ENCODE results near the gene CCR9.

The CCR9 gene

GRCh38 chr3:45905755-45906154 is 19.4 kb downstream of the CCR9 start:
- no peak for TF ChIP-seq TAF1 (IDR thresholded peaks at IDR 0.05; ENCODE audit: low read depth, low read length)
- TF ChIP-seq PAX5 (IDR thresholded peaks at IDR 0.05; ENCODE audit: insufficient read depth, low read length, severe bottlenecking): no peak
- no peak for TF ChIP-seq POLR2AphosphoS5 (IDR thresholded peaks at IDR 0.05; ENCODE audit: low read depth, low read length)
- TF ChIP-seq SPI1 (IDR thresholded peaks at IDR 0.05; ENCODE audit: low read depth, low read length): no peak
- TF ChIP-seq POLR2A (IDR thresholded peaks at IDR 0.05; ENCODE audit: low read depth, low read length): no peak
- TF ChIP-seq POU2F2 (IDR thresholded peaks at IDR 0.05; ENCODE audit: low read depth, low read length): 0 out of 2 replicates have a peak, but pooled peaks have one; percentile 10
- FAIRE-seq (no peak), DNase-seq (ENCODE audit: insufficient read length, low spot score) (no peak)

- DNase-seq (ENCODE audit: insufficient read length, low spot score) (no peak), FAIRE-seq (no peak)
- TF ChIP-seq POU2F2 (IDR thresholded peaks at IDR 0.05; ENCODE audit: low read depth, low read length) (no peak), SPI1 (IDR thresholded peaks at IDR 0.05; ENCODE audit: low read depth, low read length) (no peak), TAF1 (IDR thresholded peaks at IDR 0.05; ENCODE audit: low read depth, low read length) (no peak), POLR2A (IDR thresholded peaks at IDR 0.05; ENCODE audit: low read depth, low read length) (no peak), POLR2AphosphoS5 (IDR thresholded peaks at IDR 0.05; ENCODE audit: low read depth, low read length) (no peak), PAX5 (IDR thresholded peaks at IDR 0.05; ENCODE audit: insufficient read depth, low read length, severe bottlenecking) (no peak)
These were observed 20.5 kb downstream of the CCR9 start for GRCh38 chr3:45906681-45907407.

DNA sequence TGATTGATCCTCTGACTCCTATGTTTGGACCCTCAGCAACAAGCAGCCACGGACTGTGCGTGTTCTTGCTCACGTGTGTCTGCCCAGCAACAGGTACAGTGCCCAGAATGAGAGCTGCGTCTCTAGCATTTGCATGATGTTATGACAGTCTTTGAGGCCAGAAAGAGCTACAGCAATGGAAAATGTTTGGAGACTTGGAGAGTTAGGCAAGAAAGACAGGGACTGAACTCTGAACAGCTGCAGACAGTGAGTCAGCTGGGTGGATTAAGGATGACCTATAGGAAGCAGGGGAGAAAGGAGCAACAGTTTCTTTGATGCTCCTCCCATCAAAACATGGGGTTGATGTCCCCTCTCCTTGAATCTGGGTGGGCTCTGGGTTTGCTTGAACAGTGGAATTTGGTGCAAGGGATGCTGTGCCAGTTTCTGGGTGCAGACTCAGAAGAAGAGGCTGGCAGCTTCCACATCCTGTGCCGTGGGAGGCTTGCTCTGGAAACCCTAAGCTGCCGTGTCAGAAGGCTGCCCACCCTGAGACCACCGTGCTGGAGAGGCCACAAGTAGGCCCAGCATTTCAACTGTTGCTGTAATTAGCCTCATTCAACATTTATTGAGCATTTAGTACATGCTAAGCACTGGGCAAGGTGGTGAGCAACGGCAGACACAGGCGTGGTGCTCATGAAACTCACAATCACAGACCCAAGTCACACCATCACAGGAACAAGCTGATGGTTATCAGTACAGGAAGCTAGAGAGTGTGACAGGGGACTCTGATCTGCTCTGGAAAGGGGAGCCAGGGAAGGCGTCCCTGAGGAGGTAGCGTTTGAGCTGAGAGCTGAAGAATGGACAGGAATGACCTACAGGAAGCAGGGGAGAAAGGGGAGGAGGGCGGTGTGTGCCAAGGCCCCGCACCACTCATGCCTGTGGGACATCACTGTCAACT is 21.7 kb downstream of the CCR9 start:
- FAIRE-seq (no peak), DNase-seq (ENCODE audit: insufficient read length, low spot score) (no peak)
- TF ChIP-seq SPI1 (IDR thresholded peaks at IDR 0.05; ENCODE audit: low read depth, low read length): no peak
- TF ChIP-seq PAX5 (IDR thresholded peaks at IDR 0.05; ENCODE audit: insufficient read depth, low read length, severe bottlenecking): no peak
- TF ChIP-seq POU2F2 (IDR thresholded peaks at IDR 0.05; ENCODE audit: low read depth, low read length): no peak
- no peak for TF ChIP-seq POLR2AphosphoS5 (IDR thresholded peaks at IDR 0.05; ENCODE audit: low read depth, low read length)
- no peak for TF ChIP-seq TAF1 (IDR thresholded peaks at IDR 0.05; ENCODE audit: low read depth, low read length)
- no peak for TF ChIP-seq POLR2A (IDR thresholded peaks at IDR 0.05; ENCODE audit: low read depth, low read length)

DNA sequence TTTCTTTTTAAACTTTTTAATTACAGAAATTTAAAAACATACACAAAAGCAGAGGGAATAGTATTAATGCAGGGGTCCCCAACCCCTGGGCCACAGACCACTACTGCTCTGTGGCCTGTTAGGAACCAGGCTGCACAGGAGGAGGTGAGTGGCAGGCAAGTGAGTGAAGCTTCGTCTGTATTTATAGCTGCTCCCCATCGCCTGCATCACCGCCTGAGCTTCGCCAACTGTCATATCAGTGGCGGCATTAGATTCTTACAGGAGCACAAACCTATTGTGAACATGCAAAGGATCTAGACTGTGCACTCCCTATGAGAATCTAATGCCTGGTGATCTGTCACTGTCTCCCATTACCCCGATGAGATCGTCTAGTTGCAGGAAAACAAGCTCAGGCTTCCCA is 22.4 kb downstream of the CCR9 start:
- TF ChIP-seq POLR2AphosphoS5 (IDR thresholded peaks at IDR 0.05; ENCODE audit: low read depth, low read length) (no peak), POLR2A (IDR thresholded peaks at IDR 0.05; ENCODE audit: low read depth, low read length) (no peak), PAX5 (IDR thresholded peaks at IDR 0.05; ENCODE audit: insufficient read depth, low read length, severe bottlenecking) (no peak), SPI1 (IDR thresholded peaks at IDR 0.05; ENCODE audit: low read depth, low read length) (no peak), POU2F2 (IDR thresholded peaks at IDR 0.05; ENCODE audit: low read depth, low read length) (no peak), TAF1 (IDR thresholded peaks at IDR 0.05; ENCODE audit: low read depth, low read length) (no peak)
- DNase-seq (ENCODE audit: insufficient read length, low spot score) (no peak), FAIRE-seq (no peak)

DNA sequence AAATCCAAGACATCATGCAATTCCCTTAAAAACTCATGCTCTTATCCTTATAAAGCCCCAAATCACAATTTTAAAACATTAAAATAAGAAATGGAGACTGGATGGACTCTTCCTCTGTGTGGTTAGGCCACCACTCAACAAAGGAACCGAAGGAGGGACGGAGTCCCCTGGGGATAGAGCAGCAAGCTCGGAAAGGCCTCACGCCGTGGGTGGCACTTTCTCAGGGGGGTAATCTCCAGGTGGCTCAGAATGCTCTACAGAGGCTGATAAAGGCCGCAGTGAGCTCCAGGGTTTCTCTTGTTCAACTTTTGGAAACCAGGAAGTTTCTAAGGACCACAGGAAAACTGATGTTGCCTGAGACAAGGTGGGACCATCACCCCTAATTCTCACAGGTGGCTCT is 23.2 kb downstream of the CCR9 start:
- FAIRE-seq: no peak
- no peak for DNase-seq (ENCODE audit: insufficient read length, low spot score)
- no peak for TF ChIP-seq POU2F2 (IDR thresholded peaks at IDR 0.05; ENCODE audit: low read depth, low read length)
- no peak for TF ChIP-seq SPI1 (IDR thresholded peaks at IDR 0.05; ENCODE audit: low read depth, low read length)
- TF ChIP-seq POLR2A (IDR thresholded peaks at IDR 0.05; ENCODE audit: low read depth, low read length): no peak
- no peak for TF ChIP-seq PAX5 (IDR thresholded peaks at IDR 0.05; ENCODE audit: insufficient read depth, low read length, severe bottlenecking)
- TF ChIP-seq TAF1 (IDR thresholded peaks at IDR 0.05; ENCODE audit: low read depth, low read length): no peak
- no peak for TF ChIP-seq POLR2AphosphoS5 (IDR thresholded peaks at IDR 0.05; ENCODE audit: low read depth, low read length)

DNA sequence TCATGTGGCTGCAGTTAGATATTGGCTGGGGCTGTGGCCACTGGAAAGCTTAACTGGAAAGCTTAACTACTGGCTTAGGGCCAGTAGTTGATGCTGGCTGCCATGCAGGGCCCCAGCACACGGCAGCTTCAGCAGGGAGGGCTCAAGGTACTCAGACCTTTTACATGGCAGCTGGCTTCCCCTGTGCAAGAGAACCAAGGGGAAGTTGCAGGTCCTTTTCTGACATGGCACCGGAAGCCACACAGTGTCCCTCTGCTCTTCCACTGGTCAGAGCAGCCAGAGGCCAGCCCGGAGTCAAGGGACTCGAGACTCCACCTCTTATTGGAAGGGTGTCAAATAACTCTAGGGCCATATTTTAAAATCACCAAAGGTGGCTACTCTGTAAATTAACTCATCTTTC is 24.5 kb downstream of the CCR9 start:
- no peak for DNase-seq (ENCODE audit: insufficient read length, low spot score)
- TF ChIP-seq POLR2A (IDR thresholded peaks at IDR 0.05; ENCODE audit: low read depth, low read length): no peak
- TF ChIP-seq PAX5 (IDR thresholded peaks at IDR 0.05; ENCODE audit: insufficient read depth, low read length, severe bottlenecking): no peak
- TF ChIP-seq SPI1 (IDR thresholded peaks at IDR 0.05; ENCODE audit: low read depth, low read length): no peak
- FAIRE-seq: no peak

DNA sequence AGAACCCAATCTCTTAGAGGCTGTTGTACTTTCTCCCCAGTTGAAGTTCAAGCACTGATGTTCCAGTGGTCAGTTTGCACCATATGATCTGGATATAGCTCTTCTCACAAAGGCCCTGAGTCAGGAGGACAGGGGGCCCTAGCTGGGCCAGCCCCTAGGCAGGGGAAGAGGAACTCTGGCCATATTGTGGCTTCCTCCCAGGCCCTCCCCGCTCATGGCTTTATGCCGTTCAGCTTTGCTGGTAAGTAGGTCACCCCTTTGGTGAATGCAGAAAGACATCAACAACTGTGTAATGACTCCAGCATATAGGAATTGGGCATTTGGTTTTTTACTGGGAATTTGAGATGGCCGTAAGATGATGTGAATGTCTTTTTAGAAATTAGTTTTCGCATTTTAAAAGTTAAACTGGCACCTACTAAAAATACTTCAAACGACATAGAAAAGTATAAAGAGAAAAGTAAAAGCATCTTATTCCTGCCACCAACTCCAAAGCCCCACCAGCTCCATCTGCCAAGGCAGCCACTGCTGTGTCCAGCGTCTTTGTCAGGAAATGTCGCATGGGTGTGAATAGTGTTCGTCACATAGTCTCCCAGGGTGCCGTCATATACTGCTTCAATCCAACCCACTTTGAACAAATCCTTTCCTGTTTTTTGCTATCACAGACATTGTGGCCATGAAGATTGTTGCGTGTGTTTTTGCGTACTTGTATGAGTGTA is 25.3 kb downstream of the CCR9 start:
- no peak for FAIRE-seq

GRCh38 chr3:45912435-45912834 is 26.1 kb downstream of the CCR9 start:
- TF ChIP-seq POU2F2 (IDR thresholded peaks at IDR 0.05; ENCODE audit: low read depth, low read length) (no peak), TAF1 (IDR thresholded peaks at IDR 0.05; ENCODE audit: low read depth, low read length) (peak; percentile 24; the same call in 1 of the 2 replicates)
- FAIRE-seq (no peak), DNase-seq (ENCODE audit: insufficient read length, low spot score) (no peak)

More for the DNA sequence above, 25.3 kb downstream of the CCR9 start:
- no peak for DNase-seq (ENCODE audit: insufficient read length, low spot score)
- no peak for TF ChIP-seq POLR2AphosphoS5 (IDR thresholded peaks at IDR 0.05; ENCODE audit: low read depth, low read length)
- no peak for TF ChIP-seq POU2F2 (IDR thresholded peaks at IDR 0.05; ENCODE audit: low read depth, low read length)
- TF ChIP-seq POLR2A (IDR thresholded peaks at IDR 0.05; ENCODE audit: low read depth, low read length): no peak
- no peak for TF ChIP-seq PAX5 (IDR thresholded peaks at IDR 0.05; ENCODE audit: insufficient read depth, low read length, severe bottlenecking)
- TF ChIP-seq TAF1 (IDR thresholded peaks at IDR 0.05; ENCODE audit: low read depth, low read length): no peak
- no peak for TF ChIP-seq SPI1 (IDR thresholded peaks at IDR 0.05; ENCODE audit: low read depth, low read length)
